ENCODE data around the gene CNN2. TPM values are rescaled to one million over a fixed set of nuclear protein-coding genes. Genes with fewer than 3 reads are reported as not detected.

The CNN2 gene
- total and polyA plus RNA-seq, 9 of the 15 experiments (the other 6 are each of a cell fraction or from before 2014, with no cell fraction given): 12.1 to 174 (median 52.7) TPM

DNA sequence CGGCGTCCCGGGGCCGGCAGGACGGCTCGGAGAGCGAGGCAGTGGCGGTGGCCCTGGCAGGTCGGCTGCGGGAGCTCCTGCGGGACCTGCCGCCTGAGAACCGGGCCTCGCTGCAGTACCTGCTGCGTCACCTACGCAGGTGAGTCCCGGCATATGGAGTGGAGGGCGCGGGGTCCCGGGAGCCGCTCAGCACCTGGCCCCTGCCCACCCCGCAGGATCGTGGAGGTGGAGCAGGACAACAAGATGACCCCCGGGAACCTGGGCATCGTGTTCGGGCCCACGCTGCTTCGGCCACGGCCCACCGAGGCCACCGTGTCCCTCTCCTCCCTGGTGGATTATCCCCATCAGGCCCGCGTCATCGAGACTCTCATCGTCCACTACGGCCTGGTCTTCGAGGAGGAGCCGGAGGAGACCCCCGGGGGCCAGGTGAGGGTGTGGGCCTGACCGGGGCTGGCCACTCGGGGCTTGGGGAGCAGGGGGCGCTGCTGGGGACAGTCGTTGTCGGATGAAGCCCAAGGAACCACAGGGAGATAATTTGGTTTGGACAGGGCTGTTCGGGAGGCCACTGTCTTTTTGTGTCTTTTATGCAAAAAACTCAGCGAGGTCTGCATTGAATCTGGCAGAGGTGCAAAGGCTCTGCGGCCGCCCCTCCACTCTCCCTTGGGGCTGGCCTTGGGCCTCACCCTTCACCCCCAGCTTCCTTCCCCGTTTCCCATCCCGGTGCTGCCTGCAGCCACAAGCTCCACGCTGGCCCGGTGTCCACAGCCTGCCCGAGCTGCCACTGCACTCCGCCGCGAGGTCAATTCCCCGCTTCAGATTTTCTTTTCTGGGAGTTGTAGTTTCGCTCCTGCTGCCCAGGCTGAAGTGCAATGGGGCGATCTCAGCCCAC is 56.8 kb downstream of the CNN2 start:
- Histone ChIP-seq H3K79me2 (ENCODE audit: control insufficient read depth, insufficient read depth, low read length) (no peaks in the 10 kb centered on the region), H3K27me3 (ENCODE audit: control insufficient read depth in 2 of 2, insufficient read depth in 2 of 2, low read length in 2 of 2) (no peaks in the 10 kb centered on the region), H3K4me2 (ENCODE audit: insufficient read depth, low read length) (peak overlapping the region; percentile 90), H3K9me3 (replicated peaks; ENCODE audit: control insufficient read depth, insufficient read depth, low read depth, low read length) (no peaks in the 10 kb centered on the region), H3K27ac (ENCODE audit: extremely low read depth, low read depth, low read length) (peak overlapping the region; percentile 69; the same call in 1 of the 3 replicates), H3K9ac (ENCODE audit: insufficient read depth in 1 of 2, low read depth in 2 of 2, low read length in 2 of 2) (peak overlapping the region in 1 of 2 experiments; percentile 89; a peak in 2 of 4 replicates), H3K9me1 (ENCODE audit: control insufficient read depth, insufficient read depth, low read length) (peaks cover 3% of the 10 kb centered on the region), H2AFZ (ENCODE audit: low read depth, low read length) (peak overlapping the region; percentile 95; the same call in 1 of the 2 replicates), H3K4me1 (replicated peaks in 1 of 2; ENCODE audit: control insufficient read depth in 2 of 2, insufficient read depth in 2 of 2, low read length in 2 of 2) (peaks cover 6 to 74% of the 10 kb centered on the region in 2 experiments), H3K36me3 (ENCODE audit: control insufficient read depth, insufficient read depth, low read length) (peaks cover 40% of the 10 kb centered on the region; the same call in 2 of the 3 replicates), H4K20me1 (replicated peaks; ENCODE audit: control insufficient read depth, insufficient read depth, low read length) (no peaks in the 10 kb centered on the region), H3K4me3 (peak overlapping the region; percentile 54)
- CTCF ChIA-PET (ENCODE audit: low intra/inter-chr PET ratio): no interaction called here
- in situ Hi-C loops (cut with MboI): no loop called here
- no peak for FAIRE-seq
- no peak for DNase-seq (ENCODE audit: extremely low read depth in 1 of 4, low spot score in 3 of 4)
- intact Hi-C loops (cut with micrococcal nuclease): loop anchor here (5.0 kb wide), 1 partner anchor 41 kb away; the partner anchor contains the start of gene ABCA7
- WGBS (ENCODE audit: insufficient coverage, low coverage, missing lambda C conversion rate): 61% methylated on average over 30 of the region's 59 CpGs
- POLR2A ChIA-PET: interaction anchor here (0.5 to 5.3 kb wide), 10 partner anchors 11 to 120 kb away, joined by 3 to 45 read pairs (median 4); partner anchors contain the start of genes ARHGAP45, GPX4 and POLR2E
- no peak for ATAC-seq
- no TSS peak for BruUV-seq (replicated peaks)
- TF ChIP-seq FOXP4 (CRISPR knock-in tag; IDR thresholded peaks at IDR 0.05; ENCODE audit: borderline replicate concordance) (0 out of 2 replicates have a peak, but pooled peaks have one; percentile 55), SRSF7 (optimal IDR thresholded peaks at IDR 0.05; ENCODE audit: low read depth, low read length) (peak; percentile 62), BHLHE40 (IDR thresholded peaks at IDR 0.05; ENCODE audit: low read length) (no peak), NR2C1 (IDR thresholded peaks at IDR 0.05) (no peak; the same call in 1 of the 2 replicates), NR2C1 (tag; IDR thresholded peaks at IDR 0.05) (no peak), HCFC1 (IDR thresholded peaks at IDR 0.05; ENCODE audit: low read depth, low read length) (no peak), FIP1L1 (IDR thresholded peaks at IDR 0.05; ENCODE audit: low read depth, low read length, poor library complexity, severe bottlenecking) (peak; percentile 76), E2F4 (CRISPR knock-in tag; IDR thresholded peaks at IDR 0.05; ENCODE audit: low read depth) (0 out of 2 replicates have a peak, but pooled peaks have one; percentile 48), PCBP1 (IDR thresholded peaks at IDR 0.05; ENCODE audit: low read depth, low read length, poor library complexity, severe bottlenecking) (peak; percentile 29), HNRNPL (IDR thresholded peaks at IDR 0.05; ENCODE audit: low read depth, low read length) (no peak), HMG20B (CRISPR knock-in tag; IDR thresholded peaks at IDR 0.05) (no peak), POLR2A (conservative IDR thresholded peaks at IDR 0.05) (no peak), CBX1 (IDR thresholded peaks at IDR 0.05; ENCODE audit: low read depth) (no peak), ZNF282 (CRISPR knock-in tag; IDR thresholded peaks at IDR 0.05) (no peak), POLR2G (IDR thresholded peaks at IDR 0.05; ENCODE audit: low read depth, low read length) (peak; percentile 71), NELFE (IDR thresholded peaks at IDR 0.05; ENCODE audit: insufficient read depth, insufficient read length) (no peak)
- TF ChIP-seq, protein P1, sequence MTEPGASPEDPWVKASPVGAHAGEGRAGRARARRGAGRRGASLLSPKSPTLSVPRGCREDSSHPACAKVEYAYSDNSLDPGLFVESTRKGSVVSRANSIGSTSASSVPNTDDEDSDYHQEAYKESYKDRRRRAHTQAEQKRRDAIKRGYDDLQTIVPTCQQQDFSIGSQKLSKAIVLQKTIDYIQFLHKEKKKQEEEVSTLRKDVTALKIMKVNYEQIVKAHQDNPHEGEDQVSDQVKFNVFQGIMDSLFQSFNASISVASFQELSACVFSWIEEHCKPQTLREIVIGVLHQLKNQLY (CRISPR knock-in tag; conservative IDR thresholded peaks at IDR 0.05): 0 out of 4 replicates have a peak, but pooled peaks of 1 of the 2 experiments have one; percentile 52
